ENCODE data around the gene CNR1. TPM values are rescaled to one million over a fixed set of nuclear protein-coding genes. Genes with fewer than 3 reads are reported as not detected.

Gene CNR1
- total RNA-seq, 2 donors from 2014 or later = 0.82 to 2.9 TPM

GRCh38 chr6:88105741-88106340, 60.3 kb downstream of the CNR1 start:
- Histone ChIP-seq H3K27ac (no peak overlapping the region), H3K4me3 (no peak overlapping the region)
- intact Hi-C loops (cut with DNase I) = no loop called here

More at GRCh38 chr6:88105741-88106340, 60.3 kb downstream of the CNR1 start:
- no peak for TF ChIP-seq CTCF (IDR thresholded peaks at IDR 0.05)
- Histone ChIP-seq H3K9me3 (no peaks in the 10 kb centered on the region), H3K36me3 (no peaks in the 10 kb centered on the region), H3K27me3 (no peaks in the 10 kb centered on the region), H3K4me1 (no peaks in the 10 kb centered on the region), H3K9ac (ENCODE audit: low read depth in 2 of 2, low read length in 2 of 2) (no peak overlapping the region)
- DNase-seq = no peak

Other genes with a start within 250 kb of the CNR1 start
- gene SPACA1, start 118.5 kb downstream of the CNR1 start, total RNA-seq = not detected